ENCODE data around the gene MNX1. TPM values are rescaled to one million over a fixed set of nuclear protein-coding genes. Genes with fewer than 3 reads are reported as not detected.
A peak's percentile ranks its signal among the peaks of the same experiment; 100 is the strongest.

The MNX1 gene
- total and polyA plus RNA-seq, 10 of the 15 experiments (the other 5 are each of a cell fraction or from before 2014, with no cell fraction given): 0.22 to 2.7 (median 1.3) TPM; not detected in 1

DNA sequence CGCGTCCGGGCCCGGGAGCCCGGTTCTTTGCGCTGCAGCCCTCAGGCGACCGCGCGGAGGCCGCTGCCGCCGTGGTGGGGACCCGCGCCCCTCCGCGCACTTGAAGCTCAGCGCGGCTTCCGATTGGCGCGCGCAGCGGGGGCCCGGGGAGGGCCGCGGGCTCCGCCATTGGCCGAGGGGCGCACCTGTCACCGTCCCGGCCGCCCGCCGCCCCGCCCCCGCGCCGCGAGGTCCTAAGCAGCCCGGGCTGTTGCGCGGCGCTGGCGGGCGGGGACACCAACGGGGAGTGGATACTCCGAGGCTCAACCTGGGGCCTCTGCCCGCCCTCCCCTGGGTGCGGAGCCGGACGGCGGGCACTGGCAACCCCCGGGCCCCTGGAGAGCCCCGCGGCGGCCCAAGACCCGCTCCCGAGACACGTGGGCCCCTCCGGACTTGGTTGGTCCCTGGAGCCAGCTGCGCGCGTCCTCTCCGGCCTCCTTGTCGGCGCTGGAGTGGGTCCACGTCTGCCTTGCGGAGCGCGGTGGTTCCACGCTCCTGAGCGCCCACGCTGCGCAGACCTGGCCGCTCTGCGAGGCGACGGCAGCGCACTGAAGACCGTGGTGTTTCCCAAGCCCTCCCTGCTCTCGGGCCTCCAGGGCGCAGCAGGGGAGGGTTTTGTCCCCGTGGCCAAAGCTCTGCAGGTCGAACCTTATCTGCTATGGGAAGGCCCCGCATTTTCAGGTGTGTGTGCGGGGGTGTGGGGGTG lies at the start of gene MNX1 (continued):
- TF ChIP-seq, protein P1, sequence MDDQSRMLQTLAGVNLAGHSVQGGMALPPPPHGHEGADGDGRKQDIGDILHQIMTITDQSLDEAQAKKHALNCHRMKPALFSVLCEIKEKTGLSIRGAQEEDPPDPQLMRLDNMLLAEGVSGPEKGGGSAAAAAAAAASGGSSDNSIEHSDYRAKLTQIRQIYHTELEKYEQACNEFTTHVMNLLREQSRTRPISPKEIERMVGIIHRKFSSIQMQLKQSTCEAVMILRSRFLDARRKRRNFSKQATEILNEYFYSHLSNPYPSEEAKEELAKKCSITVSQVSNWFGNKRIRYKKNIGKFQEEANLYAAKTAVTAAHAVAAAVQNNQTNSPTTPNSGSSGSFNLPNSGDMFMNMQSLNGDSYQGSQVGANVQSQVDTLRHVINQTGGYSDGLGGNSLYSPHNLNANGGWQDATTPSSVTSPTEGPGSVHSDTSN (IDR thresholded peaks at IDR 0.05; ENCODE audit: insufficient replicate concordance, low read depth, low read length): peak; percentile 80
- peak; percentile 86; the same call in 1 of the 2 replicates for TF ChIP-seq ZNF207 (IDR thresholded peaks at IDR 0.05; ENCODE audit: borderline replicate concordance)
- no peak for TF ChIP-seq SREBF1 (IDR thresholded peaks at IDR 0.05; ENCODE audit: low read length)
- TF ChIP-seq NR2C1 (IDR thresholded peaks at IDR 0.05): 0 out of 2 replicates have a peak, but pooled peaks have one; percentile 19
- no peak for TF ChIP-seq CBX3 (IDR thresholded peaks at IDR 0.05; ENCODE audit: borderline replicate concordance, low read depth)
- TF ChIP-seq, protein P2, sequence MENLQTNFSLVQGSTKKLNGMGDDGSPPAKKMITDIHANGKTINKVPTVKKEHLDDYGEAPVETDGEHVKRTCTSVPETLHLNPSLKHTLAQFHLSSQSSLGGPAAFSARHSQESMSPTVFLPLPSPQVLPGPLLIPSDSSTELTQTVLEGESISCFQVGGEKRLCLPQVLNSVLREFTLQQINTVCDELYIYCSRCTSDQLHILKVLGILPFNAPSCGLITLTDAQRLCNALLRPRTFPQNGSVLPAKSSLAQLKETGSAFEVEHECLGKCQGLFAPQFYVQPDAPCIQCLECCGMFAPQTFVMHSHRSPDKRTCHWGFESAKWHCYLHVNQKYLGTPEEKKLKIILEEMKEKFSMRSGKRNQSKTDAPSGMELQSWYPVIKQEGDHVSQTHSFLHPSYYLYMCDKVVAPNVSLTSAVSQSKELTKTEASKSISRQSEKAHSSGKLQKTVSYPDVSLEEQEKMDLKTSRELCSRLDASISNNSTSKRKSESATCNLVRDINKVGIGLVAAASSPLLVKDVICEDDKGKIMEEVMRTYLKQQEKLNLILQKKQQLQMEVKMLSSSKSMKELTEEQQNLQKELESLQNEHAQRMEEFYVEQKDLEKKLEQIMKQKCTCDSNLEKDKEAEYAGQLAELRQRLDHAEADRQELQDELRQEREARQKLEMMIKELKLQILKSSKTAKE (IDR thresholded peaks at IDR 0.05; ENCODE audit: low read depth, poor library complexity, severe bottlenecking): no peak
- peak; percentile 52 for TF ChIP-seq RELA (IDR thresholded peaks at IDR 0.05; ENCODE audit: borderline replicate concordance, partially characterized antibody)
- peak; percentile 71 for TF ChIP-seq GATAD2B (conservative IDR thresholded peaks at IDR 0.05; ENCODE audit: low read depth)
- TF ChIP-seq, protein P3, sequence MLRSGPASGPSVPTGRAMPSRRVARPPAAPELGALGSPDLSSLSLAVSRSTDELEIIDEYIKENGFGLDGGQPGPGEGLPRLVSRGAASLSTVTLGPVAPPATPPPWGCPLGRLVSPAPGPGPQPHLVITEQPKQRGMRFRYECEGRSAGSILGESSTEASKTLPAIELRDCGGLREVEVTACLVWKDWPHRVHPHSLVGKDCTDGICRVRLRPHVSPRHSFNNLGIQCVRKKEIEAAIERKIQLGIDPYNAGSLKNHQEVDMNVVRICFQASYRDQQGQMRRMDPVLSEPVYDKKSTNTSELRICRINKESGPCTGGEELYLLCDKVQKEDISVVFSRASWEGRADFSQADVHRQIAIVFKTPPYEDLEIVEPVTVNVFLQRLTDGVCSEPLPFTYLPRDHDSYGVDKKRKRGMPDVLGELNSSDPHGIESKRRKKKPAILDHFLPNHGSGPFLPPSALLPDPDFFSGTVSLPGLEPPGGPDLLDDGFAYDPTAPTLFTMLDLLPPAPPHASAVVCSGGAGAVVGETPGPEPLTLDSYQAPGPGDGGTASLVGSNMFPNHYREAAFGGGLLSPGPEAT (IDR thresholded peaks at IDR 0.05; ENCODE audit: low read depth): no peak
- peak; percentile 84; the same call in 1 of the 2 replicates for TF ChIP-seq ZSCAN29 (IDR thresholded peaks at IDR 0.05)
- no peak; the same call in 1 of the 2 replicates for TF ChIP-seq ASH2L (IDR thresholded peaks at IDR 0.05; ENCODE audit: borderline replicate concordance, low read depth)
- TF ChIP-seq, protein P4, sequence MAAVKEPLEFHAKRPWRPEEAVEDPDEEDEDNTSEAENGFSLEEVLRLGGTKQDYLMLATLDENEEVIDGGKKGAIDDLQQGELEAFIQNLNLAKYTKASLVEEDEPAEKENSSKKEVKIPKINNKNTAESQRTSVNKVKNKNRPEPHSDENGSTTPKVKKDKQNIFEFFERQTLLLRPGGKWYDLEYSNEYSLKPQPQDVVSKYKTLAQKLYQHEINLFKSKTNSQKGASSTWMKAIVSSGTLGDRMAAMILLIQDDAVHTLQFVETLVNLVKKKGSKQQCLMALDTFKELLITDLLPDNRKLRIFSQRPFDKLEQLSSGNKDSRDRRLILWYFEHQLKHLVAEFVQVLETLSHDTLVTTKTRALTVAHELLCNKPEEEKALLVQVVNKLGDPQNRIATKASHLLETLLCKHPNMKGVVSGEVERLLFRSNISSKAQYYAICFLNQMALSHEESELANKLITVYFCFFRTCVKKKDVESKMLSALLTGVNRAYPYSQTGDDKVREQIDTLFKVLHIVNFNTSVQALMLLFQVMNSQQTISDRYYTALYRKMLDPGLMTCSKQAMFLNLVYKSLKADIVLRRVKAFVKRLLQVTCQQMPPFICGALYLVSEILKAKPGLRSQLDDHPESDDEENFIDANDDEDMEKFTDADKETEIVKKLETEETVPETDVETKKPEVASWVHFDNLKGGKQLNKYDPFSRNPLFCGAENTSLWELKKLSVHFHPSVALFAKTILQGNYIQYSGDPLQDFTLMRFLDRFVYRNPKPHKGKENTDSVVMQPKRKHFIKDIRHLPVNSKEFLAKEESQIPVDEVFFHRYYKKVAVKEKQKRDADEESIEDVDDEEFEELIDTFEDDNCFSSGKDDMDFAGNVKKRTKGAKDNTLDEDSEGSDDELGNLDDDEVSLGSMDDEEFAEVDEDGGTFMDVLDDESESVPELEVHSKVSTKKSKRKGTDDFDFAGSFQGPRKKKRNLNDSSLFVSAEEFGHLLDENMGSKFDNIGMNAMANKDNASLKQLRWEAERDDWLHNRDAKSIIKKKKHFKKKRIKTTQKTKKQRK (IDR thresholded peaks at IDR 0.05; ENCODE audit: low read depth, low read length): no peak
- TF ChIP-seq BHLHE40 (IDR thresholded peaks at IDR 0.05; ENCODE audit: borderline replicate concordance in 1 of 2, low read depth in 2 of 2, low read length in 1 of 2): peak in 1 of 2 experiments; percentile 76; a peak in 2 of 4 replicates
- 0 out of 2 replicates have a peak, but pooled peaks have one; percentile 16 for TF ChIP-seq TCF12 (IDR thresholded peaks at IDR 0.05; ENCODE audit: low read depth, low read length)
- TF ChIP-seq, protein P5, sequence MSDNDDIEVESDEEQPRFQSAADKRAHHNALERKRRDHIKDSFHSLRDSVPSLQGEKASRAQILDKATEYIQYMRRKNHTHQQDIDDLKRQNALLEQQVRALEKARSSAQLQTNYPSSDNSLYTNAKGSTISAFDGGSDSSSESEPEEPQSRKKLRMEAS (IDR thresholded peaks at IDR 0.05; ENCODE audit: low read depth, low read length): peak; percentile 60; the same call in 1 of the 2 replicates
- peak; percentile 19; the same call in 1 of the 2 replicates for TF ChIP-seq CHD2 (IDR thresholded peaks at IDR 0.05; ENCODE audit: borderline replicate concordance, low read depth, low read length)
- TF ChIP-seq, protein P6, sequence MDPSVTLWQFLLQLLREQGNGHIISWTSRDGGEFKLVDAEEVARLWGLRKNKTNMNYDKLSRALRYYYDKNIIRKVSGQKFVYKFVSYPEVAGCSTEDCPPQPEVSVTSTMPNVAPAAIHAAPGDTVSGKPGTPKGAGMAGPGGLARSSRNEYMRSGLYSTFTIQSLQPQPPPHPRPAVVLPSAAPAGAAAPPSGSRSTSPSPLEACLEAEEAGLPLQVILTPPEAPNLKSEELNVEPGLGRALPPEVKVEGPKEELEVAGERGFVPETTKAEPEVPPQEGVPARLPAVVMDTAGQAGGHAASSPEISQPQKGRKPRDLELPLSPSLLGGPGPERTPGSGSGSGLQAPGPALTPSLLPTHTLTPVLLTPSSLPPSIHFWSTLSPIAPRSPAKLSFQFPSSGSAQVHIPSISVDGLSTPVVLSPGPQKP (IDR thresholded peaks at IDR 0.05; ENCODE audit: low read depth, low read length): no peak
- peak; percentile 66; the same call in 1 of the 2 replicates for TF ChIP-seq RB1 (IDR thresholded peaks at IDR 0.05; ENCODE audit: borderline replicate concordance)
